Lower lobe of right lung (tissue), 2 donors: Measurements from ENCODE around the gene GRM8. TPM values are rescaled to one million over a fixed set of nuclear protein-coding genes. Genes with fewer than 3 reads are reported as not detected.

Experiments
- ATAC-seq, 2 donors: fragments of 200-7000 bp; cut with Tn5 transposase; one replicate each; pipeline ENCODE4 v1.9.1; 2020 to 2022; ENCODE audit warnings: mild to moderate bottlenecking in 2 of 2, moderate library complexity in 2 of 2
- DNase-seq: peaks from one replicate; pipeline ENCODE4 v3.0.0-alpha.2; 2020
- H3K27ac ChIP-seq: fragments of 200-600 bp; one replicate; pipeline ENCODE4 v1.8.0; 2022
- H3K27me3 ChIP-seq: fragments of 200-600 bp; one replicate; pipeline ENCODE4 v1.8.0; 2022; ENCODE audit warnings: low read depth
- H3K36me3 ChIP-seq: fragments of 200-600 bp; one replicate; pipeline ENCODE4 v1.8.0; 2022; ENCODE audit warnings: mild to moderate bottlenecking
- H3K4me1 ChIP-seq: fragments of 200-600 bp; one replicate; pipeline ENCODE4 v1.8.0; 2022
- H3K4me3 ChIP-seq: fragments of 200-600 bp; one replicate; pipeline ENCODE4 v1.8.0; 2022; ENCODE audit warnings: mild to moderate bottlenecking
- H3K9me3 ChIP-seq: fragments of 200-600 bp; one replicate; pipeline ENCODE4 v1.8.0; 2022
- CTCF ChIP-seq: fragments of 200-600 bp; IDR thresholded peaks from one replicate; pipeline ENCODE4 v1.8.0; 2022; ENCODE audit warnings: antibody characterized with exemption, mild to moderate bottlenecking
- intact Hi-C: fragments of 100-400 bp; cut with DNase I; formaldehyde crosslinking; loops from one replicate; pipeline ENCODE4 v1.11.0; 2022
- total RNA-seq: library from RNA; stranded (reverse); fragmentation: NEBNext Ultra II Directional; extraction: Animal tissue kit (Norgen Biotek cat#: 25700); gene quantifications from one replicate; pipeline ENCODE4 v1.2.1, GENCODE V29; 2021
- donor health status: DM: no; HTN: yes; CAD: no; lungs with severe emphysema.

GRM8 gene
- total RNA-seq, 1 donor from 2014 or later = not detected

DNA sequence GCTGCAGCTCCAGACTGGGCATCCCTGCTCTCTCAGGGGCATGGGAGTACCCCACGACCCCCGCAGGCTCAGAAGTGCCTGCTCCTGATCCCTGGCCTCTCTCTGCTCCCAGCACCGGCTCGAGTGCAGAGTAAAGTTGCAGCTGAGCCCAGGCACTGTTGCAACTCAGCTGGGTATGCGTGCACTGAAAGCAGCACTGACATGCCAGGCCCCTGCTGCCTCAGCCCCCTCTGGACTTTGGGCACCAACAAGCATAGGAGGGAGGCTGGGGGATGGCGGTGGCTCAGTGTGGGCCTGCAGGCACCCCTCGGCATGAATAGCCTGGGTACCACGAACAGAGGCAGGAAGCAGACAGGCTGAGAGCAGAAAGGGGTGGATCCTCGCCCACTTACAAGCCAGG is 295.3 kb downstream of the GRM8 start:
- ATAC-seq (no peak), DNase-seq (no peak)
- no peak for TF ChIP-seq CTCF
- no peaks in the 10 kb centered on the region for H3K4me1 ChIP-seq
- no peak overlapping the region for H3K4me3 ChIP-seq
- no peaks in the 10 kb centered on the region for H3K27me3 ChIP-seq
- H3K27ac ChIP-seq = no peak overlapping the region
- H3K9me3 ChIP-seq = no peaks in the 10 kb centered on the region
- intact Hi-C loops = no loop called here
- no peaks in the 10 kb centered on the region for H3K36me3 ChIP-seq

DNA sequence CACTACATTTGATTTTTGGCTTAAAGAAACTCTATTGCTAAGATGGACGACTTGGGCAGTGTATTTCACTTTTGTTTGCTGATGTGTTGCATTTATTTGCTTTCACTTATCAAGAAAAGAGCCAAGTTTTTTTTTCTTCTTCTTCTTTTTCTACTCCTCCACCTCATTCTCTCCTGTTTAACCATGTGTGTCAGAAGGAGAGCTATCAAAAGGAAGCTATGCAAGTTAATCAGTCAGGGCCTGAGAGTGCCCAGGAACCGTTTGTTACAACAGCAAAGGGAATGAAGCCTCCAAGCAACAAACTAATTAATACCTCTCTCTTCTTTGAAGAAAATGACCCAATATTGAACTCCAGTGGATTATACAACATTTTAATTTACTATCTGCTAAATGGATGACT is 299.3 kb downstream of the GRM8 start:
- intact Hi-C loops = no loop called here
- DNase-seq = no peak
- no peak overlapping the region for H3K4me3 ChIP-seq
- no peaks in the 10 kb centered on the region for H3K4me1 ChIP-seq
- H3K27ac ChIP-seq = no peak overlapping the region
- TF ChIP-seq CTCF = no peak
- H3K27me3 ChIP-seq = no peaks in the 10 kb centered on the region
- no peak for ATAC-seq
- H3K9me3 ChIP-seq = no peaks in the 10 kb centered on the region
- no peaks in the 10 kb centered on the region for H3K36me3 ChIP-seq

DNA sequence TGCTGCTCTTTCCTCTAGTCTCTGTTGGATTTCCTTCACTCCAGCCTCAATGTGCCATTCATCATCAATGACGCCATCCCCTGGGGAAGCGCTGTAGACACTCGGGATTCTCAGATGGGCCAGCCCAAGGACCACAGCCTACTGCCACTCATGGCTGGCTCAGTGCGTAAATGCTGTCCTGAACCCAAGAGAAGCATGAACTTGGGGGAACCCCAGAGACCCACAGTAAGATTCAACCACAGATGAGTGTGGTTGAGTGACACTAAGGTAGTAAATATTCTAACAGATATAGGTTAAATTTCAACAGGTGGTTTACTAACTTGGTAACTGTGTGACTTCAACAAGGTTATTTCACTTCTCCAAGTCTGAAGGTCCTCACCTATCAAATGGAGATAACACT is 304.1 kb downstream of the GRM8 start:
- H3K27ac ChIP-seq = no peak overlapping the region
- DNase-seq (no peak), ATAC-seq (no peak)
- H3K36me3 ChIP-seq = no peaks in the 10 kb centered on the region
- no peaks in the 10 kb centered on the region for H3K9me3 ChIP-seq
- H3K4me1 ChIP-seq = no peaks in the 10 kb centered on the region
- intact Hi-C loops = no loop called here
- TF ChIP-seq CTCF = no peak
- no peak overlapping the region for H3K4me3 ChIP-seq
- H3K27me3 ChIP-seq = no peaks in the 10 kb centered on the region

DNA sequence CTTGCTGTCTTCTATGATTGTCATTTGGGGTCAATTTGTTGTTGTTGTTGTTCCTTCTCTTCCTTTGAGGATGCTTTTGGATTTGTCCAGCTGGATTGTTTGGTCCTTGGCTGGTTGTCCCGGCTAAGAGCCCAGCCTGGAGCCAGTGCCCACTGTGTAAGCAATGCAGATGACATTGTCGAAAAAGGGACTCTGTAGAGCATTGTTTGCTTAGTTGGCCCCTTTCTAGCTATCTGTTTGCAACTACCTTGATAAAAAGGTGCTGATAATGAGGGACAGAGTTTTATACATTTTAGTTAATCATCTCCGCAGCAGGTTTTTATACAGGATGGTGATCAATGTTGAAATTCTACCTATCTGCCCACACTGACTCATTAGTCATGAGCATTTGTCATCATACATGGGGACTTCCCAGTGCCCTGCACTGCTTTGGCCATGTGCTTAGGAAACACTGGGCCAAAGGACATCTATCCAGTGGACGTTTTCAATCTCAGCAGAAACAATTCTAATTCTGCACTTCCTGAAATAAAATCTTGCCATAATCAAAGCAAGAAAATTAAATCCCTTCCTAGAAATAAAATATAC is 311.9 kb downstream of the GRM8 start:
- ATAC-seq = no peak
- DNase-seq = no peak
- H3K27me3 ChIP-seq = no peaks in the 10 kb centered on the region
- no peaks in the 10 kb centered on the region for H3K4me1 ChIP-seq
- no peak for TF ChIP-seq CTCF
- no peak overlapping the region for H3K27ac ChIP-seq
- no peak overlapping the region for H3K4me3 ChIP-seq
- no peaks in the 10 kb centered on the region for H3K36me3 ChIP-seq
- no peaks in the 10 kb centered on the region for H3K9me3 ChIP-seq
- intact Hi-C loops = no loop called here

GRCh38 chr7:126937171-126937570 is 315.6 kb downstream of the GRM8 start:
- no peak overlapping the region for H3K4me3 ChIP-seq
- no peak for TF ChIP-seq CTCF
- no peaks in the 10 kb centered on the region for H3K9me3 ChIP-seq
- no peaks in the 10 kb centered on the region for H3K36me3 ChIP-seq
- no peaks in the 10 kb centered on the region for H3K27me3 ChIP-seq
- DNase-seq (no peak), ATAC-seq (no peak)
- H3K27ac ChIP-seq = no peak overlapping the region
- intact Hi-C loops = no loop called here
- no peaks in the 10 kb centered on the region for H3K4me1 ChIP-seq

DNA sequence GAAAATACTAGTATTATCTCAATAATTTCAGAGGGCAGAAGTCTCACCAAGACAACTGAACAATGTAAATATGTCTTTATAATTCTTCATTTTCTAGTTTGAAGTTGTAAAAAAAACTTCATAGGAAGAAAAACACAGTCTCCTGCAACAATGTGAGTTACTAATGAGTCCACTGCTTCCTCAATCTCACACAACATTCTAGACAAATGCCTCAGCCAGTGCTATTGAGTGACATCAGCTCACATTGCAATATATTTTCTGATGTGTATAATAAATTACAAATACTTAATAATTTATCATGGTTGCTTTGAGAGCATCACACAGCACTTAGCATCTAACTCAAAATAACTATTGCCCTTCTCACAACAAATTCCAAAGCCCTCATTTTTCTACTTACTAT is 321.2 kb downstream of the GRM8 start:
- Histone ChIP-seq H3K27ac (no peak overlapping the region), H3K4me3 (no peak overlapping the region), H3K27me3 (no peaks in the 10 kb centered on the region), H3K4me1 (no peaks in the 10 kb centered on the region), H3K36me3 (no peaks in the 10 kb centered on the region), H3K9me3 (no peaks in the 10 kb centered on the region)
- intact Hi-C loops = no loop called here
- DNase-seq = no peak
- no peak for ATAC-seq
- no peak for TF ChIP-seq CTCF
